ENCODE measurements around the gene PRKAB1. TPM values are rescaled to one million over a fixed set of nuclear protein-coding genes. Genes with fewer than 3 reads are reported as not detected.

The PRKAB1 gene
- total RNA-seq, 1 experiment from 2014 or later, result 36.3 TPM

GRCh38 chr12:119630223-119630780 is 37.6 kb upstream of the PRKAB1 start:
- BruUV-seq (replicated peaks), result no TSS peak
- Histone ChIP-seq H3K9me3 (ENCODE audit: control insufficient read depth, insufficient read depth, low read depth, low read length) (no peaks in the 10 kb centered on the region), H3K4me1 (ENCODE audit: control insufficient read depth, insufficient read depth, low read length) (no peaks in the 10 kb centered on the region), H3K36me3 (ENCODE audit: control insufficient read depth, insufficient read depth, low read length) (no peaks in the 10 kb centered on the region), H3K4me3 (ENCODE audit: low read depth in 2 of 2, low read length in 2 of 2) (no peak overlapping the region), H3K27ac (ENCODE audit: low read length) (no peak overlapping the region), H3K27me3 (ENCODE audit: control insufficient read depth, insufficient read depth, low read length) (peaks cover 5% of the 10 kb centered on the region)
- in situ Hi-C loops (cut with HindIII; ENCODE audit: low pct_unique_long_range_greater_than_20kb, low sequenced_read_pairs), result no loop called here
- DNase-seq (ENCODE audit: low read depth, low spot score), result no peak
- ATAC-seq, result no peak
- ChIA-PET POLR2A (no interaction called here), CTCF (no interaction called here)
- intact Hi-C loops (cut with micrococcal nuclease; ENCODE audit: unreplicated experiment), result no loop called here
- TF ChIP-seq TCF7L2 (IDR thresholded peaks at IDR 0.05; ENCODE audit: low read depth, low read length) (no peak), POLR2AphosphoS5 (IDR thresholded peaks at IDR 0.05; ENCODE audit: low read depth, low read length) (no peak), CTCF (IDR thresholded peaks at IDR 0.05) (no peak), REST (IDR thresholded peaks at IDR 0.05; ENCODE audit: insufficient read depth in 1 of 2, low read depth in 2 of 2, low read length in 1 of 2) (no peak), SIN3A (IDR thresholded peaks at IDR 0.05; ENCODE audit: borderline replicate concordance, insufficient read depth, low read depth, low read length) (no peak)

- no peaks in the 10 kb centered on the region for H3K9me3 ChIP-seq (ENCODE audit: control insufficient read depth, insufficient read depth, low read depth, low read length)
- H3K4me3 ChIP-seq (ENCODE audit: low read depth in 2 of 2, low read length in 2 of 2), result no peak overlapping the region
- in situ Hi-C loops (cut with HindIII; ENCODE audit: low pct_unique_long_range_greater_than_20kb, low sequenced_read_pairs), result no loop called here
- DNase-seq (ENCODE audit: low read depth, low spot score) (no peak), ATAC-seq (no peak)
- intact Hi-C loops (cut with micrococcal nuclease; ENCODE audit: unreplicated experiment), result no loop called here
- no peaks in the 10 kb centered on the region for H3K4me1 ChIP-seq (ENCODE audit: control insufficient read depth, insufficient read depth, low read length)
- no peak for TF ChIP-seq SIN3A (IDR thresholded peaks at IDR 0.05; ENCODE audit: borderline replicate concordance, insufficient read depth, low read depth, low read length)
- TF ChIP-seq TCF7L2 (IDR thresholded peaks at IDR 0.05; ENCODE audit: low read depth, low read length), result no peak
- TF ChIP-seq REST (IDR thresholded peaks at IDR 0.05; ENCODE audit: insufficient read depth in 1 of 2, low read depth in 2 of 2, low read length in 1 of 2), result no peak
- no peak for TF ChIP-seq POLR2AphosphoS5 (IDR thresholded peaks at IDR 0.05; ENCODE audit: low read depth, low read length)
- no peak for TF ChIP-seq CTCF (IDR thresholded peaks at IDR 0.05)
- H3K27ac ChIP-seq (ENCODE audit: low read length), result no peak overlapping the region
- BruUV-seq (replicated peaks), result no TSS peak
- POLR2A ChIA-PET, result no interaction called here
- no peaks in the 10 kb centered on the region for H3K36me3 ChIP-seq (ENCODE audit: control insufficient read depth, insufficient read depth, low read length)
- H3K27me3 ChIP-seq (ENCODE audit: control insufficient read depth, insufficient read depth, low read length), result peaks cover 5% of the 10 kb centered on the region
- CTCF ChIA-PET, result no interaction called here
Measured at GRCh38 chr12:119630962-119631550, 36.9 kb upstream of the PRKAB1 start.

Data from Panc1 (cell line).